ENCODE data around the gene FBXO41. TPM values are rescaled to one million over a fixed set of nuclear protein-coding genes. Genes with fewer than 3 reads are reported as not detected.

FBXO41 gene
- total and polyA plus RNA-seq, 9 of the 15 experiments (the other 6 are each of a cell fraction or from before 2014, with no cell fraction given) = 0.21 to 8.2 (median 3.5) TPM

DNA sequence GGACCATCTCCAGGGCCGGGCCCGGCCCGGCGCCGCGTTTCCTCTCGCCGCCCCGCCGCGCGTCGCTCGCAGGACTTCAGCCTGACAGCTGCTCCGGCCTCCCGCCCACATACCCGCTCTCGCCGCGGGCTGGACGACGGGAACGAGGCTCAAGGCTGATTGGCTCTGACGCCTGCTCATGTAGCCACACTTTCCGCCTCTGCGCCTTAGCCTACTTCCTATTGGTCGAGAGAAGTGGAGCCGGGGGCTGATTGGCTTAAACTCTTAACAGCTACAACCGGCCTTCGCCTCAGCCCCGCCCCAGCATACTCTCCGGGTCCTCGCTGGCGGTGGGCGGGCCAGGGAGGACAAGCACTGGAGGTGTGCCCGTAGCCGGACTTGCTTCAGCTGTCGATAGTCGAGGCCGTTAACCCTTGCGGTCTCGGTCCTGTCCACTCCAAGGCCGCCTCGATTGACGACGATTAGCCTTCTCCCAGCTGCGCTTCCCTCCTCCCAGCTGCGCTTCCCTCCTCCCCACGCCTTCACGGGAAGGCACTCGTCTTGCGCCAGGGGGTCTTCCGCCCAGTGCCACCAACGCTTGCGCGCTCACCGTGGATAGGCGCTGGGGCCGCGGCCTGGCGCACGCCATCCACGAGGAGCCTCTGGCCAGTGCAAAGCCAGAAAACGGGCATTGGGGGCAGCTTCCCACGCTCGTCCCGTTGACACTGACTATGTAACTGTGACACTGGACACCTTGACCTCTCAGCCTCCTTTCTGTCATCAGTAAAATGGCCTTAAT lies 50.9 kb downstream of the FBXO41 start, which contains the start of gene PRADC1 (continued):
- TF ChIP-seq, protein P1, sequence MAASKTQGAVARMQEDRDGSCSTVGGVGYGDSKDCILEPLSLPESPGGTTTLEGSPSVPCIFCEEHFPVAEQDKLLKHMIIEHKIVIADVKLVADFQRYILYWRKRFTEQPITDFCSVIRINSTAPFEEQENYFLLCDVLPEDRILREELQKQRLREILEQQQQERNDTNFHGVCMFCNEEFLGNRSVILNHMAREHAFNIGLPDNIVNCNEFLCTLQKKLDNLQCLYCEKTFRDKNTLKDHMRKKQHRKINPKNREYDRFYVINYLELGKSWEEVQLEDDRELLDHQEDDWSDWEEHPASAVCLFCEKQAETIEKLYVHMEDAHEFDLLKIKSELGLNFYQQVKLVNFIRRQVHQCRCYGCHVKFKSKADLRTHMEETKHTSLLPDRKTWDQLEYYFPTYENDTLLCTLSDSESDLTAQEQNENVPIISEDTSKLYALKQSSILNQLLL (CRISPR knock-in tag; IDR thresholded peaks at IDR 0.05; ENCODE audit: borderline replicate concordance) = no peak
- TF ChIP-seq ZNF717 (CRISPR knock-in tag; IDR thresholded peaks at IDR 0.05) = no peak
- TF ChIP-seq CEBPB (tag; IDR thresholded peaks at IDR 0.05) = no peak
- TF ChIP-seq GTF2E2 (tag; IDR thresholded peaks at IDR 0.05) = no peak
- TF ChIP-seq, protein P2, sequence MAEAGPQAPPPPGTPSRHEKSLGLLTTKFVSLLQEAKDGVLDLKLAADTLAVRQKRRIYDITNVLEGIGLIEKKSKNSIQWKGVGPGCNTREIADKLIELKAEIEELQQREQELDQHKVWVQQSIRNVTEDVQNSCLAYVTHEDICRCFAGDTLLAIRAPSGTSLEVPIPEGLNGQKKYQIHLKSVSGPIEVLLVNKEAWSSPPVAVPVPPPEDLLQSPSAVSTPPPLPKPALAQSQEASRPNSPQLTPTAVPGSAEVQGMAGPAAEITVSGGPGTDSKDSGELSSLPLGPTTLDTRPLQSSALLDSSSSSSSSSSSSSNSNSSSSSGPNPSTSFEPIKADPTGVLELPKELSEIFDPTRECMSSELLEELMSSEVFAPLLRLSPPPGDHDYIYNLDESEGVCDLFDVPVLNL (CRISPR knock-in tag; IDR thresholded peaks at IDR 0.05; ENCODE audit: low read depth) = no peak
- no peak for TF ChIP-seq ZNF197 (CRISPR knock-in tag; IDR thresholded peaks at IDR 0.05; ENCODE audit: low read depth)
- peak; percentile 70; the same call in 1 of the 2 replicates for TF ChIP-seq RHOXF2B (CRISPR knock-in tag; conservative IDR thresholded peaks at IDR 0.05)
- TF ChIP-seq, protein P3, sequence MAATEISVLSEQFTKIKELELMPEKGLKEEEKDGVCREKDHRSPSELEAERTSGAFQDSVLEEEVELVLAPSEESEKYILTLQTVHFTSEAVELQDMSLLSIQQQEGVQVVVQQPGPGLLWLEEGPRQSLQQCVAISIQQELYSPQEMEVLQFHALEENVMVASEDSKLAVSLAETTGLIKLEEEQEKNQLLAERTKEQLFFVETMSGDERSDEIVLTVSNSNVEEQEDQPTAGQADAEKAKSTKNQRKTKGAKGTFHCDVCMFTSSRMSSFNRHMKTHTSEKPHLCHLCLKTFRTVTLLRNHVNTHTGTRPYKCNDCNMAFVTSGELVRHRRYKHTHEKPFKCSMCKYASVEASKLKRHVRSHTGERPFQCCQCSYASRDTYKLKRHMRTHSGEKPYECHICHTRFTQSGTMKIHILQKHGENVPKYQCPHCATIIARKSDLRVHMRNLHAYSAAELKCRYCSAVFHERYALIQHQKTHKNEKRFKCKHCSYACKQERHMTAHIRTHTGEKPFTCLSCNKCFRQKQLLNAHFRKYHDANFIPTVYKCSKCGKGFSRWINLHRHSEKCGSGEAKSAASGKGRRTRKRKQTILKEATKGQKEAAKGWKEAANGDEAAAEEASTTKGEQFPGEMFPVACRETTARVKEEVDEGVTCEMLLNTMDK (IDR thresholded peaks at IDR 0.05; ENCODE audit: borderline replicate concordance, insufficient read depth, low read depth, low read length, poor library complexity, severe bottlenecking) = no peak
- TF ChIP-seq MIER1 (IDR thresholded peaks at IDR 0.05; ENCODE audit: low read depth) = no peak
- TF ChIP-seq FOSL1 (tag; conservative IDR thresholded peaks at IDR 0.05) = no peak
- TF ChIP-seq NFXL1 (CRISPR knock-in tag; IDR thresholded peaks at IDR 0.05) = no peak
- no peak for TF ChIP-seq ZNF76 (CRISPR knock-in tag; IDR thresholded peaks at IDR 0.05; ENCODE audit: borderline replicate concordance)
- TF ChIP-seq, protein P4, sequence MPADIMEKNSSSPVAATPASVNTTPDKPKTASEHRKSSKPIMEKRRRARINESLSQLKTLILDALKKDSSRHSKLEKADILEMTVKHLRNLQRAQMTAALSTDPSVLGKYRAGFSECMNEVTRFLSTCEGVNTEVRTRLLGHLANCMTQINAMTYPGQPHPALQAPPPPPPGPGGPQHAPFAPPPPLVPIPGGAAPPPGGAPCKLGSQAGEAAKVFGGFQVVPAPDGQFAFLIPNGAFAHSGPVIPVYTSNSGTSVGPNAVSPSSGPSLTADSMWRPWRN (IDR thresholded peaks at IDR 0.05; ENCODE audit: low read depth) = no peak
- no peak for TF ChIP-seq BRF1 (IDR thresholded peaks at IDR 0.05; ENCODE audit: borderline replicate concordance, extremely low read depth, insufficient read length)
- TF ChIP-seq, protein P5, sequence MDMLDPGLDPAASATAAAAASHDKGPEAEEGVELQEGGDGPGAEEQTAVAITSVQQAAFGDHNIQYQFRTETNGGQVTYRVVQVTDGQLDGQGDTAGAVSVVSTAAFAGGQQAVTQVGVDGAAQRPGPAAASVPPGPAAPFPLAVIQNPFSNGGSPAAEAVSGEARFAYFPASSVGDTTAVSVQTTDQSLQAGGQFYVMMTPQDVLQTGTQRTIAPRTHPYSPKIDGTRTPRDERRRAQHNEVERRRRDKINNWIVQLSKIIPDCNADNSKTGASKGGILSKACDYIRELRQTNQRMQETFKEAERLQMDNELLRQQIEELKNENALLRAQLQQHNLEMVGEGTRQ (CRISPR knock-in tag; IDR thresholded peaks at IDR 0.05) = no peak
- TF ChIP-seq, protein P6, sequence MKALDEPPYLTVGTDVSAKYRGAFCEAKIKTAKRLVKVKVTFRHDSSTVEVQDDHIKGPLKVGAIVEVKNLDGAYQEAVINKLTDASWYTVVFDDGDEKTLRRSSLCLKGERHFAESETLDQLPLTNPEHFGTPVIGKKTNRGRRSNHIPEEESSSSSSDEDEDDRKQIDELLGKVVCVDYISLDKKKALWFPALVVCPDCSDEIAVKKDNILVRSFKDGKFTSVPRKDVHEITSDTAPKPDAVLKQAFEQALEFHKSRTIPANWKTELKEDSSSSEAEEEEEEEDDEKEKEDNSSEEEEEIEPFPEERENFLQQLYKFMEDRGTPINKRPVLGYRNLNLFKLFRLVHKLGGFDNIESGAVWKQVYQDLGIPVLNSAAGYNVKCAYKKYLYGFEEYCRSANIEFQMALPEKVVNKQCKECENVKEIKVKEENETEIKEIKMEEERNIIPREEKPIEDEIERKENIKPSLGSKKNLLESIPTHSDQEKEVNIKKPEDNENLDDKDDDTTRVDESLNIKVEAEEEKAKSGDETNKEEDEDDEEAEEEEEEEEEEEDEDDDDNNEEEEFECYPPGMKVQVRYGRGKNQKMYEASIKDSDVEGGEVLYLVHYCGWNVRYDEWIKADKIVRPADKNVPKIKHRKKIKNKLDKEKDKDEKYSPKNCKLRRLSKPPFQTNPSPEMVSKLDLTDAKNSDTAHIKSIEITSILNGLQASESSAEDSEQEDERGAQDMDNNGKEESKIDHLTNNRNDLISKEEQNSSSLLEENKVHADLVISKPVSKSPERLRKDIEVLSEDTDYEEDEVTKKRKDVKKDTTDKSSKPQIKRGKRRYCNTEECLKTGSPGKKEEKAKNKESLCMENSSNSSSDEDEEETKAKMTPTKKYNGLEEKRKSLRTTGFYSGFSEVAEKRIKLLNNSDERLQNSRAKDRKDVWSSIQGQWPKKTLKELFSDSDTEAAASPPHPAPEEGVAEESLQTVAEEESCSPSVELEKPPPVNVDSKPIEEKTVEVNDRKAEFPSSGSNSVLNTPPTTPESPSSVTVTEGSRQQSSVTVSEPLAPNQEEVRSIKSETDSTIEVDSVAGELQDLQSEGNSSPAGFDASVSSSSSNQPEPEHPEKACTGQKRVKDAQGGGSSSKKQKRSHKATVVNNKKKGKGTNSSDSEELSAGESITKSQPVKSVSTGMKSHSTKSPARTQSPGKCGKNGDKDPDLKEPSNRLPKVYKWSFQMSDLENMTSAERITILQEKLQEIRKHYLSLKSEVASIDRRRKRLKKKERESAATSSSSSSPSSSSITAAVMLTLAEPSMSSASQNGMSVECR (CRISPR knock-in tag; IDR thresholded peaks at IDR 0.05) = peak; percentile 66; the same call in 1 of the 2 replicates
